T-helper 2 cell treated with Interferon-gamma antibody and Interleukin-4, amounts not matched to agents 100 ng/mL and 5 ng/mL, for 36 hours (primary cell): ENCODE results near the gene RPS6KA3. TPM values are rescaled to one million over a fixed set of nuclear protein-coding genes. Genes with fewer than 3 reads are reported as not detected.
"Not testable (repeated sequence)": the region's sequence is repeated elsewhere in the genome, so short reads cannot be mapped to it uniquely, and the experiment has no call there.

ENCODE experiments used
- intact Hi-C: fragments of 100-400 bp; cut with micrococcal nuclease; formaldehyde crosslinking; loops from one replicate; pipeline ENCODE4 v1.15.1; 2023
- total RNA-seq: library from RNA; stranded (reverse); gene quantifications from 2 replicates; pipeline ENCODE4 v1.2.3, GENCODE V29; 2022

RPS6KA3 gene
- total RNA-seq, 1 donor from 2014 or later: 67.8 TPM

DNA sequence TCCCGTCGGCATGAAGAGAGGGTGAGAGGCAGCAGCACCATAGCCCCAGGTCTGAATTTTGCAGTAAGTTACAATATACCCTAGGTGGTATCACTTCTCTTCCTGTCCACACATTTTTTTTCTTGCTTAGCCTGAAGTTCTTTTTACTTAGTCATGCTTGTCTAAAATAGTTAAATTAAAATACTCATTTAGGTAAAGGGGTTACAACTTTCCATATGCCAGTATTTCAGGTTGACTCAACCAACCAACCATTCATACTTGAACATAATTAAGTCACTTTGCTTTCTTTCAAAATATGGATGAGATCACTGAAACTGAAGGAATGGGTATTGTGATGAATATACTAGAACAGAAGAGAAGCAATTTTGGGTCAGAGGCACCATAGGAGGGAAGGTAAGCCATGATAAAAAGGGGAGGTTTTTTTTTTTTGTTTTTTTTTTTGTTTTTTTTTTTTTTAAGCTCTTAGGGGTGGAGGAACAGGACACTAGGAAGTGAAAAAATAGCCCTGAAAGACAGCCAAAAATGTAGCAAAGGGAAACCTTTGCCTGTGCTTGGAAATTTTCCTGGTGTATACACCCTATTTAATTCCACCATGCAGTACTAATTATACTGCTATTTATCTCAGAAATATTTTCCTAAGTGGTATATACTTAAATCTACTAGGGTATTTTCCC is 41.8 kb downstream of the RPS6KA3 start:
- intact Hi-C loops: no loop called here

DNA sequence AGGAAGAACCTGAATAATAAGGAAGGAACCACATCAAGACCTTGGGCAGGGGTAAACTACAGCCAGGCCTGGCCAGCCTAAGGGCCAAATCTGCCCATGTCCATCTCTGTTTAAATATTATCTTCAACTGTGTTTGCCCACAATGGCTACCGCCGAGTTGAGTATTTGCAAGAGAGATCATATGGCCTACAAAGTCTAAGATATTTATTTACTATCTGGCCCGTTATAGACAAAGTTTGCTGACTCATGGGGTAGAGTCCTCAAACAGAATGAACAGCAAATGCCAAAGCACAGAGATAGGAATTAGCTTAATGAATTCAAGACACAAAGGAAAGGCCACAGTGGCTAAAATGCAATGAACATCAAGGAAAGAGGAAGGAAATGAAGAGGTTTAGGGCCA is 44.8 kb downstream of the RPS6KA3 start:
- intact Hi-C loops: no loop called here

DNA sequence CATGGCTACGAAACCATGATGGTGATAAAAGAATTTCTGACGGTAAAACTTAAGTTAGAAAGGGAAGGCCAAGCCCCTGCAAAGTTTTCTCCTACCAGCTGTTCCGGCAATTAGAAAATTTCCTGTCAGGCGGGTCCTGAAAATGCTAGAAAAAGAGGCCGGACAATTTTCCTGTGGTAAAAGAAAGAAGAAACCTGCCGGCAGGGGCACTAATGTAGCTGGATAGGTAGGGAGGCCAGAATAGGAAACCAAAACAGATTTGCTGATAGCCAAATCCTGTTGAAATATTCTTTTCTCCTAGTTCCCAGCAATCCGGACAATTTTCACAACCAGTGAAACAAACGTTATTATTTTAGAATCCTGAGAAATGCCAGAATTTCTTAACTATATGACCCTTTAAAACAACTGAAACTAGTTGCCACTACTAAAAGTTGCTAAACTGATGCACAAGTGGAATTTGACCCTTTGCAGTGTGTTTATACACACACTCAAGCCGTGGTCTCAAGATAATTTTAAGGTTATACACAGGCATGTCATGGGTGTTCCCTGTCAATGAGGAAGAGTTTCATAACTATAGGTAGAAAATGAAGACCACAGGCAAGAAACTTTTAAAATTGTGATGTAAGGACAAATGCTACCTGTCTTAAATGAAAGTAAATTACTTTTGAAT is 47.7 kb downstream of the RPS6KA3 start:
- intact Hi-C loops: no loop called here

DNA sequence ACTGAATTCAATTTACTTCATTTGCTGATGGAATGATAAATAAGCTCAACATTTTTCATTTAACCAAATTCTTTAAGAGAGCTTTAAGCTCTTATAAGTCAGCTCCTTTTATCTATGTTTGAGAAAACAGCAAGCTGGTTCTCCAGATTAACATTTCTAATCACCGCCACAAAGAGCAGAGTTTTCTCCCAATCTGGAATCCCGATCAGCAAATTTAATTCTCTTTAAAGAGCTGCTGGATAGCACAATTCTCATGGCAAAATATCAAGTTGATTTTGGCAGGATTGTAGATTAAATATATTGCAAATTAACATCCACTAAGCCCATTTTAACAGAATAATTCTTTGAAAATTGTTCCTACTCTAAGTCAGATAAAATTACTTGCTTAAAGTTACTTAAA is 48.8 kb downstream of the RPS6KA3 start:
- intact Hi-C loops: no loop called here

DNA sequence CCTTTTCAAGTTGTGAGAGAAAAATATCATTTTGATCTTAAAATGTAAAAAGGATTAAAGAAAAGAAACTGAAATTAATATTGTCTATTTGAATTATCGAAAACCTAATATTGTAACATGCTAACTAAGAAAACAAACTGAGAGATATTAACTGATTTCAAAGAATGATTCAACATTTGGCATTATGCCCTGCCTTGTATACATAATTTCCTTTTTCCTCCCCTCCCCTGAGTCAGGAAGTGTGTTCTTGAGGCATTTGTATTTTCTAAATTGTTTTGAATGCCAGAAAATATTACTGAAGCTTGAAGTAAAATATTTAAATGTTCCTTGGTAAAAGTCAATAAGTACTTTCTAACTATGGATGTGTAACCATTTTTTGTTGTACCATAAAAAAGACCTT is 49.4 kb downstream of the RPS6KA3 start:
- intact Hi-C loops: no loop called here

DNA sequence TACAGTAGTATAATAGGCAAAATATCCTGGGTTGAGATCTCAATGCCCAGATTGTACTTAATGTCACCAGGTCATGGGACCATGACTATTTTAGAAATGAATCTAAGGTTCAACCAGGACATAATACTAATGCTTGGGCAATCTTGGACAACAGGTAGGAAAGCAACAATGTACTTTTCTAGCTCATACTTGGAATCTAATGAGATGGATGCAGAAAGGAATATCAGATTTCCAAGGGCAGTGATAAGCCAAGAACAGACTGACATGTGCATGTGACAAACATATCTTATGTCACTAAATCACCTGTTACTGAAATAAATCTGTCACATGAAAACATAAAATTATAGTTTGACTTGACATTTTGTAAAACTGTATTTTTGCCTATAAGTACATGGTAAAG is 51.1 kb downstream of the RPS6KA3 start:
- intact Hi-C loops: no loop called here

DNA sequence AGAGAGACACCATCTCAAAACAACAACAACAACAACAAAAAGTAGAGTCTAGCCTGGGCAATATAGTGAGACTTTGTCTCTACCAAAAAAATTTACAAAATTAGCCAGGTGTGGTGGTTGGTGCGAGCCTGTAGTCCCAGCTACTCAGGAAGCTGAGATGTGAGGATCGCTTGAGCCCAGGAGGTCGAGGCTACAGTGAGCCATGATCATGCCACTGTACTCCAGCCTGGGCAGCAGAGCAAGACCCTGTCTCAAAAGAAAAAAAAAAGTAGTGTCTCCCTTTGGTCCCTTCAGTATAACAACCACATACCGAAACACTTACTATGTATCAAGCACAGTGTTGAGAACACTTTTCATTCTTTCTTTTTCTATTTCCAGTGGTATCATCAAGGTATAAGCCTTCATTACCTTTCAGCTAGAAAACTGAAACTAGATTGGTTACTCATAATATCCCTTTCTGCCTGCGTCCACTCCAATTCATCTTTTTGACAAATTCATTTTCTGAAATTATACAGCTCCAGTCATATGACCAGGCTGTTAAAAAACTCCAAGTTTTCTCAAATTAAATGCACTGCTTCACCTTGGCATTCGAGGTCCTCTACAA is 54.1 kb downstream of the RPS6KA3 start:
- intact Hi-C loops: no loop called here

DNA sequence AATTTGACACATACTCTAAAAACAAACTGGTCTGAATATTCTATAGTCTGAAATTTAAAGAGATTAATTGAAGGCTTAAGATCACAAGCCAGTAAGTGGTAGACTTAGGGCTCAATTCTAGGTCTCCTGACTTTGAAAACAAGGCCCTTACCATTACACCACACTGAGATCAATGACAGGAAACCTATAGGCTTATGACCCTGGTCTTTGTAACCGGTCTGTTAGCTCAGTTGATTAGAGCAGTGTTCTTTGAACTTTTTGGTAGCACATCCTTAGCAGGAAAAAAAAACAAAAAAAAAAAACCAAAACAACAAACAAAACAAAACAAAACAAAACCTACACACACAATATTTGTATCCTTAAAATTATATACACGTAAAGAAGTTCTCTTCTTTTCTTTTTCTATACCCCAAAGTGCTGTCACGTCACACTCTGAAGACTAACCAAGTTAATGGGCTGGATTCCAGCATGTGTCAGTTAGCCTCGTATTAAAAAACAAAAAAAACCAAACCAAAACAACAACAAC is 55.4 kb downstream of the RPS6KA3 start:
- intact Hi-C loops: no loop called here

DNA sequence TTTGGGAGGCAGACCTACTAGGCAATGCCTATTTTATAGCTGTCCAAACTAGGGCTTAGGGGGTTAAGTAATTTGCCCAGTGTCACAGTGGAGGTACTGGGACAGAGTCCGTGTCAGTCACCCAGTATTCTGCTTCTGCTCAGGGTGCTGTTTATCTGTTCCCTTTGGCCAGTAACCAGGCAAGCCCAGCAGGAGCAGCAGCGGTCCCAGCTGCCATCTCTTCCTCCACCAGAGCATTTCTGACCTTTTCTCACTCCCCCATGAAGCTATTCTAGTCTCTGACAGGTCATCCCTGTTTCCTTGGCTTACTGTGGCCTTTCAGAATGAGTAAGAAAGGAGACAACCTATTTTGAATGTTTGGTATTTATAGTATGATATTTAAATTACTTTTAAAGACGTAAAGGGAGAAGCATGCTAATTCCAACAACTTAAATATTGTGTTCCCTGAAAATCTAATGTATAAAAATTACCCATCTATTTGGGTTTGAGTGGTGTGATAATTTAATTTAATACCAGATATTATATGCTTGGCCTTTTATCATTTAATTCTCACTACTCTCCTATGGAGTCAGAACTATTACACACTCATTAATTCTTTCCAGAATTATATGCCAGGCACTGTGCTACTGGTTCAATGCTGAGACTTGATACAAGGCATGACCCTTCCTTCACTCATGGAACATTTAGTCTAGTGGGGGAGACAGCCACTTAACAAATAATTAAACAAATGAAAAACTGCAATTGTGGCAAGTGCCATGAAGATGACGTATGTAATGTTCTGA is 60.6 kb downstream of the RPS6KA3 start:
- intact Hi-C loops: no loop called here

DNA sequence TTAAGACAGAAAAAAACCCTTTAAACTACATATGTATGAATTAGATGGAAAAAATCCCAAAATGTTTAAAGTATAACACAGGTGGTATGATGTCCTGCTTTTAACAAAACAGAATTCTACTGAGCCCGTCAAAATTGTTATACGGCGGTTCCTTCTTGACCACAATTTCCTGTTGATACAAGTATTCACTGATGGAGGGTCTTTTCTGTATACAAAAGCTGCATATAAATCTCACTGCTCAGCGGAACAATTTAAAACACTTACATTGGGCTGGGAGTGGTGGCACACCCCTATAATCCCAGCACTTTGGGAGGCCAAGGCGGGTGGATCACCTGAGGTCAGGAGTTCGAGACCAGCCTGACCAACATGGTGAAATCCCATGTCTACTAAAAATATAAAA is 62.4 kb downstream of the RPS6KA3 start:
- intact Hi-C loops: no loop called here

DNA sequence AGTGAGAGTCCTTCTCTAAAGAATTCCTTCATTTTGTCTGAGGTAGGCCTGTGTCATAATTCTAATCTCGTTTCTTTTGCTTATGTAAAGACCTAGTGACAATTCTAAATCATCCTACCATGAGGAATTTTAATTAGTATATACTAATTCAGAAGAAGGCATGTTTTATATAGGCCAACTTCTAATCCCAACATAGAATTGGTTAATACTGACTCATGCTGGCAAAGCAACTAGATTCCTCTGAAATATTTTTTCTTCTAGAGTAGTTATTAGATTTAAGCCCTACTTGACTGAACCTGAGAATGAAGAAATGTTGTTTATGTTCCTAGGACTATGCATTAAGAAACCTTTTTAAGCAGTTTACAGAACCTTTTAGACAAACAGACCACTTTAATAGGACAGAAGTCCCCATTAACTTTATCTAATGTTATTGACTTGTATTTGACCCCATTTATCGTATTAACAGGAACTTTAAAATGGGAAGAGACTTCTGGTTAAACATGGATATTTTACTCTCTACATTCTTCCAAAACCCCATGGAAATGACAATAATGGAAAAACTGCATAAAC is 69.0 kb downstream of the RPS6KA3 start:
- intact Hi-C loops: no loop called here

DNA sequence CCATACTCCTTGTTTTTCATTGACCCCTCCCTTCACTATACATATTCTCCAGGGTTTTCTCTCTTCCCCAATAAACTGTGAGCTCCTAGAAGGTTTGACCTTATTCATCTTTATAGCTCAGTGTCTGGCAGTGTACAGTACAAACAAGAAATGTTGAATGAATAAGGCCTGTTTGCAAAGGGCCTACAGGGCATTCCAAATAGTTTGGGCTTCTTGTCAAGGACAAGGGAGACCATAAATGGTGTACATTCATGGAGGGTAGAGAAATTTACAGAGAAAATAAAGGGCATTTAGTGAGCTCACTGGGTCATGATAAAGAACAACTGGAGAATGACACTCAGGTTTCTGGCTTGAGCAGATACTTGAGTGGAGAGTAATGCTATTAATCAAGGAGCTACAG is 77.5 kb downstream of the RPS6KA3 start:
- intact Hi-C loops: no loop called here

DNA sequence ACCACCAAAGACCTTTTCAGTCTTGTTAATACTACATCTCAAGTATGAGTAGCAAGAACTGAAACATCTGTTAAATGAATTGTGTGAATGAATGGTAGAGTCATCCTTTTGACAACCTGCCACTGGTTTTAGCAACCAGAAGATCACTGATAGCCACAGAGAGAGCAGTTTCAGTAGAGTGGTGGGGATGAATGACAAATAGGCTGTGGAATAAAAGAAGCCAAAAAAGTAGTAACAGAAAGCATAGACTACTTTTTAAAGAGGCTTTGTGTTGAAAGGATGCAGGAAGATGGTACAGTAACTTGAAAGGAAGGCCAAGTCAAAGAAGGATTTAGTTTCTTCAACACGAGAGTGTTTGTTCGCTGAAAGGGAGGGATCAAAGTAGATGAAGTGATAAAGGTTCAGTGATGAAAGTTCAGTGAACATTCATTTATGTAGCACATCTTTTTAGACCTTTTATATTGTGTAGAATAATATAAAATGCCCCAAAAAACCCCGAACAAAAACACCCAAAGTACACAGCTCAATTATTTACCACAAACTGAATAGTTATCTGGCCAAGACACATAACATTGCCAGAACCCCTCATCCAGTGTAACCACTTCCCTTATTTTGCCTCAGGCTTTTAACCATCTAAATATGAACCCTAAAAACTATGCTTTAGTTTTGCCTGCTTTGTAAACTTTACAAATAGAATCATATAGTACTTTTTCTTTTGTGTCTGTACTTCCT is 84.9 kb downstream of the RPS6KA3 start:
- intact Hi-C loops: no loop called here

DNA sequence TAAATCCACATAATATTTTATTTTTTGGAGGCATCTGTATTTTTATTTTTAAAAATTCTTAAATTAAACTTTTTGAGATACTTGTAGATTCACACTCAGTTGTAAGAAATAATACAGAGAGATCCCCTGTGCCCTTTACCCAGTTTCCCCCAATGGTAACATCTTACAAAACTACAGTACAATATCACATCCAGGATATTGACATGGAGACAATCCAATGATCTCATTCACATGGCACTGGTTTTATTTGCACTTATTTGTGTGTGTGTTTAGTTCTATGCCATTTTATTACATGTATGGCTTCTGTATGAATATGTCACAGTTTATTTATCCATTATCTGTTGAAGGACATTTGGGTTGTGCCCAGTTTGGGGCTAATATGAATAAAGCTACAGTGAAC is 89.6 kb downstream of the RPS6KA3 start:
- intact Hi-C loops: no loop called here

DNA sequence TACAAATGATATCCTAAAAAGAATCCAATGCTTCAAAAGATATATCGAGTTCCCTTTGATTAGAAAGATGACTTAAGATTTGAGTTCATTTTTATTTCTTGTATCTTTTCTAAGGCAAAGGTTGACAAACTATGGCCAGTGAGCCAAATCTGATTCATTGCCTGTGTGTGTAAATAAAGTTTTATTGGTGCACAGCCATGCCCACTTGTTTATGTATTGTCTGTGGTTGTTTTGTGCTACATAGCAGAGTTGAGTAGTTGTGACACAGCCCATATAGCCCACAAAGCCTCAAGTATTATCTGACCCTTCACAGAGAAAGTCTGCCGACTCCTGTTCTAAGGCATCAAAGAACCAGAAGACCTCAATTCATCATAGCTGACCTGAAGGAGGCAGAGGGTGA is 92.9 kb downstream of the RPS6KA3 start:
- intact Hi-C loops: no loop called here

DNA sequence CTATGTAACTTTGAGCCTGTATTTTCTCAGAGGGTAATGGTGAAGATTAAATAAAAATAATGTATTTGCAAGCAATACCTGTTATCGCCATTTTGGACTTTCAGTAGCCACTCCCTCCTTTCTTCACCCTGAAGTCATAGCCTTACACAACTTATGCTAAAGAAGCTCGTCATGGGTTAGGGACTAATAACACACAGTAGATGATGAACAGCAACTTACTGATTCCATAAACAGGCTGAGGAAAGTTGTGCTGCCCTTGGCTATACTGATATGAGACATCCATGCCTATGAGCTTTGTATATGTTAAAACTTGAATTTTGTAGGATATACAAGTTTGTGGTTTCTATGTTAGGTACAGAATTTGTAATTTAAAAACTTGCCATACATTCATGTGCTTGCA is 93.4 kb downstream of the RPS6KA3 start:
- intact Hi-C loops: no loop called here

DNA sequence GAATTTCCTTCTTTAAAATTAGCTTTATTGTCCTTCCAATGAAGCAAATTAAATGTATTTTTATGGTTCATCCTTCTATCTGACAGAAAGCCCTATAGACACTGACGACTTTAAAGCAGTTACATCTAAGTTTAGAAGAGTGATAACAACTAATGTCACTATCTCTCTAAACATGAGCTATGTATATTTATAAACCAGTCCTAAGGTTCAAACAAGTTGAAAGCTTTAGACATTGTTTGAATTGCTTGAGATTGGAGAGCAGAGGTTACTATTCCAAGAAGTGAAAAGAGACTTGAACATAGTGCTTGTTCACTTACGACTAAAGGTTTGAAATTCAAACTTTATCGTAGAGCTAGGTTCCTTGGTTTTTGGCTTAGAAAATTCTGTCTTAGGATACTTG is 94.8 kb downstream of the RPS6KA3 start:
- intact Hi-C loops: no loop called here

DNA sequence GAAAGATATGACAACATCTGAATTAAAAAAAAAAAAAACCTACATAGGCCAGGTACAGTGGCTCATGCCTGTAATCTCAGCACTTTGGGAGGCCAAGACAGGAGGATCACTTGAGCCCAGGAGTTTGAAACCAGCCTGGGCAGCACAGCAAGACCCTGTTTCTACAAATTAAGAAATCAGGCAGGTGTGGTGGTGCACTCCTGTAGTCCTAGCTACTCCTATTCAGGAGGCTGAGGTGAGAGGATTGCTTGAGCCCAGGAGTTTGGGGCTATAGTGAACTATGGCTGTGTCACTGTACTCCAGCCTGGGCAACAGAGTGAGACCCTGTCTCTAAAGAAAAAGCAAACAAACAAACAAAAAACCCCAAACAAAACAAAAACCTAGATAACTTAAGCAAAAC is 104.2 kb downstream of the RPS6KA3 start:
- intact Hi-C loops: not testable (repeated sequence)

DNA sequence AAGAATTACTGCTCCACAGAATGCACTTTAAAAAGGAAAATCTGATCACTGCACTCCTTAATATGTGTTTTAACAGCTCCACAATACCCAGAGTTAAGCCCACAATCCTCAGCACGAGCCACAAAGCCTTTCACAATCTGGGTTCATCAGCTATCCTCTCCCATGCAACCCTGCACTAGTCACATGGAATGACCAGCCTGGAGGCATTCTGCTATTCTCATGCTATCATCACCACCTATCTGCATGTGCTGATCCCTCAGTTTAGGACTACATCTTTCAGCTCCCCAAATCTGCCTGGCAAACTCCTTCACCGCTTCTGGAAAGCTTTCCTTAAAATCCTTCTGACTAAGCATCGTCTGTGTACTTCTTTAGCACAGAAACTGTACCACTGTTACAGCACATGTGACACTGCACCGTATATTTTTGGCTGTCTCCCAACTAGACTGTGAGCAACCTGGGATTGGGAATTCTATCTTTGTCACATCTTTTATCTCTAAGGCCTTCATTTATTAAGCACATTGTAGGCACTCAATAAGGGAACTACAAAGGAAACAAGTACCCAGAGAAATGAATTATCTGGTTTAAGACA is 106.8 kb downstream of the RPS6KA3 start:
- intact Hi-C loops: no loop called here

DNA sequence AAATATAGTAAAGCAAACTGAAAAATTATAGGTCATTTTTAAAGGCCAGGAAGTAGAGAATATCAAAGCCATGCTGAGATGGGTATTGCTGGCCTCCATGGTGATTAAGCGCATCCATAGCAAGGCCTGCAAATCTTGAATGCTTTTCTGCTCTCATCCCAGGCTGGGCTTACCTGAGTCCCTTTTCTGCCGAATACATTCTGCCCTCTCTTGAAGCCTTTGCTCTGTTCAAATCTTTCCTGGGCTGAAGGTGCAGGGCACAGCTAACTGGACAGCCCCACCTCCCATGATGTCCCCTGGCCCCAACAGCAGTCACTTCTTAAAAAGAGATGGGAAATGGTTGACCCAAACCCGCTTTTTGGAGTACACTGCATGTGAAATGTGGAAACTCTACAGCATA is 115.0 kb downstream of the RPS6KA3 start:
- intact Hi-C loops: no loop called here
